Measurements from ENCODE around the gene OR7A17.

OR7A17 gene

DNA sequence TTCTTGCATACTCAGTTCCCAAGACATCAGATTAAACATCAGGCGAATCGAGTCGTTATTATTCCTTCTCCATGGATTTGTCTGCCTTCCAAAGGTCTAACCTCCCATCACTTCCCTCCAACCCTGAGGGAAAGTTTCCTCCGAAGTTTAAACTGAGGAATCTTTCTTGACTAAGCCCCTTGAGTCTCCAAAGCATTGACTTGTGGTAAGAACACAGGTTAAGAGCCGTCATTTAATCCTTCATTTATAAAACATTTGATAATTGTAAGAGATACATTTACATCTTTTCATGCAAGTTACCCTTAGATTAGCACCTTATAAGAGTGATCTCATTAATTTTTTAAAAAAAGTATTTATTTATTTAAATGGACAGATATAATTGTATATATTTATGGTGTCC, 37.1 kb downstream of the OR7A17 start, which contains the start of gene OR7A10:
Gene OR7A10, minus strand, starts transcription at position 101 of the 400 bp plus-strand sequence. CDS start 7,045 bp downstream, outside the sequence.
- no peak within 1 kb of the TSS for H3K27ac ChIP-seq (ENCODE audit: low read depth, low read length)
- H3K79me2 ChIP-seq (ENCODE audit: control insufficient read depth, insufficient read depth, low read length, unreplicated experiment): no peaks in the 10 kb centered on the region
- H3K4me3 ChIP-seq (ENCODE audit: low read depth, low read length): no peak within 1 kb of the TSS
- no peaks in the 10 kb centered on the region for H3K36me3 ChIP-seq (ENCODE audit: insufficient read depth, low read length)
- H3K27me3 ChIP-seq (ENCODE audit: insufficient read depth, low read length): peaks cover 34% of the 10 kb centered on the region
- H3K4me1 ChIP-seq (ENCODE audit: control insufficient read depth, insufficient read depth, low read length, unreplicated experiment): no peaks in the 10 kb centered on the region
- no peak within 1 kb of the TSS for H2AFZ ChIP-seq (ENCODE audit: low read length, unreplicated experiment)

DNA sequence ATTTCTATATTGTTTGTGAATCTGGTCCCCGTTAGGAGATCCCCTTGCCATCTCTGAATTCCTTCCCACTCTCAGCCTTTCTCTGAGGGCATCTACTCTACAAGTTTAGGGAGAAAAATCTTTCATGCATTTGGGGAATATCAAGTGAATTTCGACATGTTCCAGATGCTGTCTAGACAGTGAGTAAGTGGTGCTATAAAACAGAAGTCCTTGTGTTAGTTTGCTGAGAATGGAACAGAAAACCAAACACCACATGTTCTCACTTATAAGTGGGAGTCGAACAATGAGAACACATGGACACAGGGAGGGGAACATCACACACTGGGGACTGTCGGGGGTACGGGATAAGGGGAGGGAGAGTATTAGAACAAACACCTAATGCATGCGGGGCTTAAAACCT, 42.4 kb downstream of the OR7A17 start:
- Histone ChIP-seq H3K4me3 (ENCODE audit: low read depth, low read length) (no peak overlapping the region), H3K79me2 (ENCODE audit: control insufficient read depth, insufficient read depth, low read length, unreplicated experiment) (no peaks in the 10 kb centered on the region), H3K4me1 (ENCODE audit: control insufficient read depth, insufficient read depth, low read length, unreplicated experiment) (no peaks in the 10 kb centered on the region), H3K27ac (ENCODE audit: low read depth, low read length) (no peak overlapping the region), H2AFZ (ENCODE audit: low read length, unreplicated experiment) (no peak overlapping the region), H3K27me3 (ENCODE audit: insufficient read depth, low read length) (peaks cover 42% of the 10 kb centered on the region), H3K36me3 (ENCODE audit: insufficient read depth, low read length) (no peaks in the 10 kb centered on the region)

DNA sequence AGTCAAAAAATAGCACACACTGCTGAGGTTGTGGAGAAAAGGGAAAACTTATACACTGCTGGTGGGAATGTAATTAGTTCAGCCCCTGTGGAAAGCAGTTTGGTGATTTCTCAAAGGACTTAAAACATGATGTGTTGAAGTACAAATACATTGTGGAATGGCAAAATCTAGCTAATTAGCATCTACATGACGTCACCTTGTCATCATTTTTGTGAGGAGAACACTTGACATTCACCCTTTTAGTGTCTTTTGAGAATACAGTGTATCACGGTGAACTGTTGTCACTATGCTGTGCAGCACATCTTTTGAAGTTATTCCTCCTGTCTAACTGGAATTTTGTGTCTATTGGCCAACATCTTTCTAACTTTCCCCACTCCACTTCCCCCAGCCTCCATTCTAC, 42.8 kb downstream of the OR7A17 start:
- H3K79me2 ChIP-seq (ENCODE audit: control insufficient read depth, insufficient read depth, low read length, unreplicated experiment): no peaks in the 10 kb centered on the region
- no peak overlapping the region for H3K4me3 ChIP-seq (ENCODE audit: low read depth, low read length)
- H2AFZ ChIP-seq (ENCODE audit: low read length, unreplicated experiment): no peak overlapping the region
- H3K36me3 ChIP-seq (ENCODE audit: insufficient read depth, low read length): no peaks in the 10 kb centered on the region
- no peak overlapping the region for H3K27ac ChIP-seq (ENCODE audit: low read depth, low read length)
- H3K27me3 ChIP-seq (ENCODE audit: insufficient read depth, low read length): peaks cover 38% of the 10 kb centered on the region
- H3K4me1 ChIP-seq (ENCODE audit: control insufficient read depth, insufficient read depth, low read length, unreplicated experiment): no peaks in the 10 kb centered on the region

DNA sequence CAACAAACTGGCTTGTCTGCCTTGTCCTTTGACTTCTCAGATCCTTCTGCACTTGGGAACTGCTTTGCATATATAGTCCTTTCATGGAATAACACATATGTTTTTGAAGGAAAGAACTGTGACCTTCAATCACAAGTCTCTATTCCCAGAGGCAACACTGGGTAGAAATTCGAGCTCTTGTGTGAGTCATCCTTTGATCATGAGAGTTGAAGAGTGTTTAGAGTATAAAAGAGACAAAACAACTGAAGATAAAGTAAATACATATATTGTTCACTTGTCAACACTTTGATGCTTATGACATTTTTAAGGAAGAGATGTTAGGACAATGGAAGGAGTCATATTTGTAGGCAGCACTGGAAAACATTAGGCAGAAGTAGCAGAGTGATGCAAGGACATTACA, 45.7 kb downstream of the OR7A17 start:
- Histone ChIP-seq H3K4me3 (ENCODE audit: low read depth, low read length) (no peak overlapping the region), H3K79me2 (ENCODE audit: control insufficient read depth, insufficient read depth, low read length, unreplicated experiment) (no peaks in the 10 kb centered on the region), H3K27me3 (ENCODE audit: insufficient read depth, low read length) (peaks cover 47% of the 10 kb centered on the region), H3K4me1 (ENCODE audit: control insufficient read depth, insufficient read depth, low read length, unreplicated experiment) (no peaks in the 10 kb centered on the region), H3K27ac (ENCODE audit: low read depth, low read length) (no peak overlapping the region), H3K36me3 (ENCODE audit: insufficient read depth, low read length) (no peaks in the 10 kb centered on the region), H2AFZ (ENCODE audit: low read length, unreplicated experiment) (no peak overlapping the region)

DNA sequence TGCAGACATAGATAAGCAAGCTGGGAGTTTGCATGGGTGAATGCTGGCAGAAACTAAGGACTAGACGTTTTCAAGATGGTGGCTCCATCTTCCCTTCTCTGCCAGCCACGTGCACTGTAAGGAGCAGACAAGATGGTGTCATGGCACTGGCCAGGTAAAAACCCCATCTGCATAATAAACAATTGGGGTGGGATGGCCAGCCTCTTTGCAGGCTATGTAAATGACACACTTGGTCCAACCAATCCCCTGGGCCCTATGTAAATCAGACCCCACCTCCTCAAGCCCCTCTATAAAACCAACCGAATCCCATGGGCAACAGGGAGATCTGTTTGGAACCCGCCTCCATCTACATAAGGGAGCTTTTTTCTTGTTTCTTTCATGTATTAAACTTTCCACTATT, 48.5 kb downstream of the OR7A17 start:
- no peaks in the 10 kb centered on the region for H3K4me1 ChIP-seq (ENCODE audit: control insufficient read depth, insufficient read depth, low read length, unreplicated experiment)
- no peaks in the 10 kb centered on the region for H3K36me3 ChIP-seq (ENCODE audit: insufficient read depth, low read length)
- peaks cover 34% of the 10 kb centered on the region for H3K27me3 ChIP-seq (ENCODE audit: insufficient read depth, low read length)
- H3K79me2 ChIP-seq (ENCODE audit: control insufficient read depth, insufficient read depth, low read length, unreplicated experiment): no peaks in the 10 kb centered on the region
- H2AFZ ChIP-seq (ENCODE audit: low read length, unreplicated experiment): no peak overlapping the region
- no peak overlapping the region for H3K27ac ChIP-seq (ENCODE audit: low read depth, low read length)
- no peak overlapping the region for H3K4me3 ChIP-seq (ENCODE audit: low read depth, low read length)

DNA sequence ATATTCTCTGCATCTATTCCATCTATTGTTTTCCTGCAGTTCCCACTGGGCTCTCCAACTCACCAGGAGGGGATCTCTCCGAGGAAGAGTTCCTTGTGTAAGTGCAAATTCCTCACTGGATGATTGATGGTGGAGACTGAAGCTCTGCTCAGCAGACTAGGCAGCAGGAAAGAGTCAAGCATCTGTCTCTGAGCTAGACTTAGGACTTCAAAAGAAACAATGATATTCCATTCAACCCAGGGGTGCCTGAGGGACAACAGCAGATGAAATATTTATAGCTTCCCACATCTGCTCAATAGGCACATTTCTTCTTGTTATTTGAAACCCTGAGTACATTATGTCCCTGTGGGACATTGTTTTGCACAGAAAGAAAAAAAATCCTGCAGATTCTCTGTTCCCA, 50.9 kb downstream of the OR7A17 start, which contains the start of the genes OR7A5 and OR7C1:
Gene OR7A5, minus strand, starts transcription at position 175 of the 400 bp plus-strand sequence. CDS start 6,944 bp downstream, outside the sequence.
Gene OR7C1, minus strand, starts transcription at position 175 of the 400 bp plus-strand sequence. CDS start 35,049 bp downstream, outside the sequence.
- no peaks in the 10 kb centered on the region for H3K36me3 ChIP-seq (ENCODE audit: insufficient read depth, low read length)
- no peaks in the 10 kb centered on the region for H3K79me2 ChIP-seq (ENCODE audit: control insufficient read depth, insufficient read depth, low read length, unreplicated experiment)
- H2AFZ ChIP-seq (ENCODE audit: low read length, unreplicated experiment): no peak within 1 kb of the TSS
- H3K27ac ChIP-seq (ENCODE audit: low read depth, low read length): no peak within 1 kb of the TSS
- no peak within 1 kb of the TSS for H3K4me3 ChIP-seq (ENCODE audit: low read depth, low read length)
- peaks cover 34% of the 10 kb centered on the region for H3K27me3 ChIP-seq (ENCODE audit: insufficient read depth, low read length)
- H3K4me1 ChIP-seq (ENCODE audit: control insufficient read depth, insufficient read depth, low read length, unreplicated experiment): no peaks in the 10 kb centered on the region

DNA sequence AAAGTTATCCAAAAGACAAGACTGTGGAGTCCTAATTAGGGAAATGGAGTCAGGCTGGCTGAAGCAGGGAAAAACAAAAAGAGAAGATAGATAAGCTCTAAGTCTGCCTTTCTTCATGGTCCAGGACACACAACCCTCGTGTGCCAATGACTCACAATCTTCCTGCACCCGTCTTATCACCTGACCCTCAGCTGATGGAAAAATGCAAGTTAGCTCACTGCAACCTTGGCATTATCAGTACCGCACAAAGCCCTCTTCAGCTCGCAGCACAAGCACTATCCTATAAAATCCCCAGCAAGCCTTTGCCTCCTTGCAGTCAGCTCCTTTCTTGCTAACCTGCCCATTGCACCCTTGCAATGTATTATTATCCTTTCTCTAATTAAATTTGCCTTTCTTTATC, 55.2 kb downstream of the OR7A17 start:
- no peak overlapping the region for H2AFZ ChIP-seq (ENCODE audit: low read length, unreplicated experiment)

More for the DNA sequence above, 55.2 kb downstream of the OR7A17 start:
- H3K36me3 ChIP-seq (ENCODE audit: insufficient read depth, low read length): no peaks in the 10 kb centered on the region
- H3K27ac ChIP-seq (ENCODE audit: low read depth, low read length): no peak overlapping the region
- peaks cover 26% of the 10 kb centered on the region for H3K27me3 ChIP-seq (ENCODE audit: insufficient read depth, low read length)
- H3K4me1 ChIP-seq (ENCODE audit: control insufficient read depth, insufficient read depth, low read length, unreplicated experiment): no peaks in the 10 kb centered on the region
- no peaks in the 10 kb centered on the region for H3K79me2 ChIP-seq (ENCODE audit: control insufficient read depth, insufficient read depth, low read length, unreplicated experiment)
- no peak overlapping the region for H3K4me3 ChIP-seq (ENCODE audit: low read depth, low read length)
